Measurements from ENCODE around the gene PPTC7.

Gene PPTC7

GRCh38 chr12:110615171-110615570 is 32.1 kb upstream of the PPTC7 start:
- ChIA-PET CTCF (interaction anchor here (1.6 kb wide), 1 partner anchor 165 kb away, joined by 4 read pairs; the partner anchor contains the start of gene ARPC3), POLR2A (interaction anchor here (0.9 to 2.9 kb wide), 3 partner anchors 81 to 147 kb away, joined by 4 to 12 read pairs (median 9); partner anchors contain the start of genes FAM216A and GPN3)
- TF ChIP-seq PKNOX1 (IDR thresholded peaks at IDR 0.05) (no peak), FOXA1 (IDR thresholded peaks at IDR 0.05) (no peak), LEF1 (IDR thresholded peaks at IDR 0.05; ENCODE audit: borderline replicate concordance) (no peak), CTBP1 (IDR thresholded peaks at IDR 0.05; ENCODE audit: borderline replicate concordance) (no peak), ELF4 (IDR thresholded peaks at IDR 0.05) (no peak), BHLHE40 (IDR thresholded peaks at IDR 0.05; ENCODE audit: borderline replicate concordance) (no peak), TARDBP (IDR thresholded peaks at IDR 0.05) (no peak)
- no peak for DNase-seq (ENCODE audit: extremely low spot score)

GRCh38 chr12:110613771-110614684 is 30.9 kb upstream of the PPTC7 start, which contains the start of gene TCTN1:
TSS of gene TCTN1 (plus strand) at chr12:110614129. CDS start at chr12:110614183, 54 bp downstream.
- POLR2A ChIA-PET, result interaction anchor here (0.6 to 2.9 kb wide), 13 partner anchors 11 to 213 kb away, joined by 3 to 12 read pairs (median 3); partner anchors contain the start of genes ARPC3, FAM216A and GPN3
- CTCF ChIA-PET, result interaction anchor here (0.6 to 1.6 kb wide), 6 partner anchors 12 to 274 kb away, joined by 3 to 17 read pairs (median 3); partner anchors contain the start of gene ARPC3
- TF ChIP-seq ARNT (IDR thresholded peaks at IDR 0.05) (no peak), PKNOX1 (IDR thresholded peaks at IDR 0.05) (peak; percentile 83), FOXM1 (IDR thresholded peaks at IDR 0.05; ENCODE audit: borderline replicate concordance) (no peak), TARDBP (IDR thresholded peaks at IDR 0.05) (no peak), ZNF384 (IDR thresholded peaks at IDR 0.05) (peak; percentile 3; the same call in 1 of the 2 replicates), L3MBTL2 (conservative IDR thresholded peaks at IDR 0.05) (peak; percentile 78)
- peak; percentile 98 for DNase-seq (ENCODE audit: extremely low spot score)

- CTCF ChIA-PET, result interaction anchor here (0.6 to 1.4 kb wide), 5 partner anchors 12 to 275 kb away, joined by 3 to 17 read pairs (median 3); partner anchors contain the start of gene ARPC3
- no peak for DNase-seq (ENCODE audit: extremely low spot score)
- POLR2A ChIA-PET, result interaction anchor here (0.6 to 2.9 kb wide), 12 partner anchors 10 to 163 kb away, joined by 3 to 12 read pairs (median 4); partner anchors contain the start of genes ARPC3, FAM216A and GPN3
- TF ChIP-seq PKNOX1 (IDR thresholded peaks at IDR 0.05), result no peak
- TF ChIP-seq ZNF384 (IDR thresholded peaks at IDR 0.05), result peak; percentile 74
These were observed 30.1 kb upstream of the PPTC7 start for GRCh38 chr12:110613071-110613770.

GRCh38 chr12:110606253-110606611 is 23.1 kb upstream of the PPTC7 start:
- no peak for TF ChIP-seq TARDBP (IDR thresholded peaks at IDR 0.05)
- TF ChIP-seq NFRKB (IDR thresholded peaks at IDR 0.05), result no peak
- no peak for TF ChIP-seq FOXM1 (IDR thresholded peaks at IDR 0.05; ENCODE audit: borderline replicate concordance)
- TF ChIP-seq ARNT (IDR thresholded peaks at IDR 0.05), result no peak
- TF ChIP-seq SUZ12 (IDR thresholded peaks at IDR 0.05), result no peak
- no peak for TF ChIP-seq ZNF384 (IDR thresholded peaks at IDR 0.05)
- TF ChIP-seq HDGF (IDR thresholded peaks at IDR 0.05; ENCODE audit: borderline replicate concordance), result no peak
- TF ChIP-seq PKNOX1 (IDR thresholded peaks at IDR 0.05), result no peak
- CTCF ChIA-PET, result no interaction called here
- DNase-seq (ENCODE audit: extremely low spot score), result no peak
- POLR2A ChIA-PET, result no interaction called here

GRCh38 chr12:110602085-110602814 is 19.1 kb upstream of the PPTC7 start:
- 0 out of 2 replicates have a peak, but pooled peaks have one; percentile 13 for TF ChIP-seq ELF4 (IDR thresholded peaks at IDR 0.05)
- POLR2A ChIA-PET, result interaction anchor here (1.1 to 2.7 kb wide), 2 partner anchors 134 to 152 kb away, joined by 7 to 13 read pairs; partner anchors contain the start of genes ARPC3, FAM216A and GPN3
- peak; percentile 71 for DNase-seq (ENCODE audit: extremely low spot score)
- CTCF ChIA-PET, result interaction anchor here (0.6 to 4.5 kb wide), 13 partner anchors 9 to 294 kb away, joined by 3 to 19 read pairs (median 5); partner anchors contain the start of genes ARPC3, FAM216A, GPN3 and TCTN1

Data from HEK293T (cell line).